GM13976 (cell line): ENCODE data around the gene CITED2.

Source experiments
- DNase-seq: peaks from one replicate; pipeline ENCODE4 v3.0.0; 2012; ENCODE audit warnings: low spot score
- CTCF ChIP-seq: IDR thresholded peaks from 2 replicates; pipeline ENCODE4 v1.5.1; 2012; ENCODE audit warnings: borderline replicate concordance, mild to moderate bottlenecking; ENCODE audit not compliant: insufficient read depth; ENCODE audit errors: extremely low read depth, missing control alignments, control extremely low read depth
- in situ Hi-C: fragments of 300-500 bp; cut with MboI; formaldehyde crosslinking; loops from one replicate; pipeline ENCODE4 v1.12.0; 2022; ENCODE audit warnings: low sequenced_read_pairs, mixed read lengths, inconsistent platforms; ENCODE audit not compliant: unreplicated experiment

The CITED2 gene

DNA sequence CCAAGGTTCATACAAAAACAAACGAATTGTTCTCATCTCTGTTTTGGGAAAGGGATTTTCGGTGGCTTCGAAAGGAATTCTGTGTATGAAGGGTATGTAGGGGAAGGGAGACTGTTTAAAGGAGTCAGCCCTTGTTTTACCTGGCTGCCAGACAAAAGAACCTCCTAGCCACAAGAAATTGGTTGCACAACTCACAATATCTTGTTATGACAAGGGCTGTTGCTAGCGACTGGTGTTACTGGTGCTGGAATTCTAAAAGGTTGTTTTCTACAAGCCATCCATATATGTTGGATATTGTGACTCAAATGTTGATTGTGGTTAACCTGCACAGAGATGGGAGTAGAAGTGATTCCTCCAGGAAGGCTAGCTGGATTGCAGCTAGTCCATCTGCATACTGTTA is 34.6 kb upstream of the CITED2 start:
- in situ Hi-C loops, result no loop called here
- no peak for DNase-seq
- no peak for TF ChIP-seq CTCF

GRCh38 chr6:139407718-139408222 is 33.3 kb upstream of the CITED2 start:
- TF ChIP-seq CTCF, result no peak
- no peak for DNase-seq
- in situ Hi-C loops, result no loop called here

GRCh38 chr6:139406577-139407343 is 32.3 kb upstream of the CITED2 start:
- TF ChIP-seq CTCF, result no peak
- DNase-seq, result no peak
- in situ Hi-C loops, result no loop called here

DNA sequence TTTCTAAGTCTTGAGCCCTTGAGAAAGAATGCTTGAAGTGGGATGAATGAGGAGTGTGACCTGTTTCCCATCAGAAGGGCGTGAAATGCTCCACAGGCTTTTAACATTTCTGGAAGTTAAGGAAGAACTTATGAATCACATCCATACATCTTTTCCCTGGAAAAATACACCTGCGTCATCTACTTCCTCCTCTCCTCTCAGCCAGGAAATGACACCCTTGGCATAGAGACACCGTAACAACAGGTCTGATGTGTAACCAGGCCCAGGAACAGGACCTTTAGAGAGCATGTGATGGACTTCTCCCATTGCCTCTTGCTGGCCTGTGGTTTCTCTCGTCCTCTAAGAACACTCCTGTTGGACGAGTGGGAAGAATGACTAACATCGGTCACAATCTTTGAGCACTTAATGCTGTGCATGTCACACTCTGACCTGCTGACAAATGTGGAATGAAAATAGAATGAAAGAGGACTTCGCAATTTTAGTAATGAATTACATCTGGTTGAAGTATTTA is 28.5 kb upstream of the CITED2 start:
- DNase-seq, result no peak
- TF ChIP-seq CTCF, result no peak
- in situ Hi-C loops, result no loop called here

DNA sequence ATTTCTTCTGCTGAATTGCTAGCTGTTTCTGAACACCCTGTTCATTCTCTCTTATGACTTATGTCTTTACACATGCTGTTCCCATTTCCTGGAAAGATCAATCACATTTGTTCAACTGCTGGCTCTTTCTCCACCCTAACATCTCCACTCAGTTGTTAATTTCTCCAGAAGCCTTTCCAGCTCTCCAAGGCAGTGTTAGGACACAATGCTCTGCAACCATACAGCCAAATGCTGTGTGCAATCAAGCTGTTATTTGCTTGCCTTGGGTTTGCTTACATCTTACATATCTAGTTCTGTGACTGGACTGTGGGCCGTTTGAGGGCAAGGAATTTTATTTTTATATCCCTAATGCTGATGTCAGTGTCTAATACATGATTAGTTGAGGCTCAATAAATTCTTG is 24.2 kb upstream of the CITED2 start:
- no peak for TF ChIP-seq CTCF
- in situ Hi-C loops, result loop anchor here (25.0 kb wide), 1 partner anchor 489 kb away; no protein-coding TSS in a partner anchor
- no peak for DNase-seq

- in situ Hi-C loops, result loop anchor here (25.0 kb wide), 1 partner anchor 491 kb away; no protein-coding TSS in a partner anchor
- no peak for DNase-seq
- TF ChIP-seq CTCF, result no peak
Measured at GRCh38 chr6:139395891-139396301, 21.4 kb upstream of the CITED2 start.
